ENCODE measurements around the gene CRHR2.
"Not testable (repeated sequence)": the region's sequence is repeated elsewhere in the genome, so short reads cannot be mapped to it uniquely, and the experiment has no call there.

CRHR2 gene

DNA sequence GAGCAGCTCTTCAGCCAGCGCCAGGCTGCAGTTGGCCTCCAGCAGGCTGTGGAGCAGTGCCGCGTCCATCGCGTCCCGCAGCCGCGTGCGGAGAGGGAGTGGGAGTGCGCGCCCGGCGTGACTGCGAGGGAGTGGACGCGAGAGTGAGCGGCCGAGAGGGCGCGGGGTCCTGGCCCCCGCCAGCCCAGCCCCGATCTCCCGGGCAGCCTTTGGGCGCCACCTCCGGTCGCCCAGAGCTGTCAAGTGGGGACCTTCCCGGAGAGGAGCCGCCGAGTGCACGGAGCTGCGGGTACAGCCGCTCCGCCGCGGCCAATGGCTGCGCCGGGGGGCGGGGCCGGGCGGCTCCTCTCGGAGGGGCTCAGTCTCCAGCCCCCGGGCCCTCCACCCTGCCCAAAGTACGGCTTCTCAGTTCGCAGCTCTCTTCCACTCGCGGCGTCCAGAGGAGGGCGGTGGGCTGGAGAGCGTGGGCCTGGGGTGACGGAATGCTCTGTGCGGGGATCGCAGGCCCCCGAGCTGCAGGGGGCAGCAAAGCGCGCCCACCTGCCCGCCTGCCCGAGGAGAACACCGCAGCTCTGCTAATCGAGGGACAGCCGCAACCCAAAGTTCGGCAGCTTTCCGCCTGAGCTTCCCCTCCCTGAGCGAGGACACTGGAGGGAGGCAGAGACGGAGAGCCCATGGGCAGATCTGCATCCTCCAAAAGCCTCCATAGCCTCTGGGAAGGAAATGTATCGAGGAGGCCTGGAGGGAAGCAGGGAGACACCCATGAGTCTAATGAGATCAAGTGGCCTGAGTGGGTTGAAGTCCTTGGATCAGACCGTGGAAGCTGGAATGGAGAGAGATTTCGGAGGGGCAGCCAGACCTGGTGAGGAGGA lies at the start of gene CRHR2:
Gene CRHR2, minus strand, starts transcription at position 245 of the 872 bp plus-strand sequence. Its CDS starts 176 bp downstream, at position 69.
- DNase-seq = peak; percentile 69

DNA sequence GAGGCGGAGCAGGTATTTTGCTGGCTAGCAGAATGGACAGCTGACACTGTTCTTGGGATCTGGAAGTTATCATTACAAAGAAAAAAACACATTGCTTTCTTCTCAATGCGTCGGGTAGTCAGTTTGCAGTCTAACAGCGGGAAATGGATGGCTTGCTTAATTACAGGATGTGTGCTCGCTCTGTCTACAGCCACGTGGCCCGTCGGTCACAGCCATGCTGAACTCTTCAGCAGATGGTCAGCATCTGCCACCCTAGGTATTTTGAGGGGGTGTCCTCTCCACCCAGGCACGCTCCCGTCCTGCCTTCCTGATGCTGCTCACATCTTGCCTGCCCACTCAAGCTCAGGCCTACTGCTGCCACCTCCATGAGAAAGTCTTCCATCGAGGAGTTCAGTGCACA lies 49.3 kb upstream of the CRHR2 start:
- DNase-seq = no peak

DNA sequence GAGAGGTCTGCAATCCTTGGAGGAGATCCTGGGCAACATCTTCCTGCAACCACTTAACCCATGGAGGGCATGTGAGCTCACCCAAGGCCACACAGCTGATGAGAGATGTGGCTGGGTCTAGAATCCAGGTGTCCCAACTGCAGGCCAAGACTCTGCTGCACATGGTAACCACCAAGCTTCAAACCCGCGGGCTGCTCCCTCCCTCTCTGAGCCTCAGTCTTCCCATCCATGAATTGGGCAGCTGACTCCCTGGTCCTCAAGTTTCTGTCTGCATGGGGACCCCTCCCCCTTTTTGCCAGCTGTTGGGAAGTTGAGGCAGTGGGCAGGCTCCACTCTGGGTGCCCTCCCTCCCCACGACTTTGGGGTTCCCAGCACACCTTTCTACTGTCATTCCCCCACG lies 48.7 kb upstream of the CRHR2 start:
- DNase-seq = no peak

DNA sequence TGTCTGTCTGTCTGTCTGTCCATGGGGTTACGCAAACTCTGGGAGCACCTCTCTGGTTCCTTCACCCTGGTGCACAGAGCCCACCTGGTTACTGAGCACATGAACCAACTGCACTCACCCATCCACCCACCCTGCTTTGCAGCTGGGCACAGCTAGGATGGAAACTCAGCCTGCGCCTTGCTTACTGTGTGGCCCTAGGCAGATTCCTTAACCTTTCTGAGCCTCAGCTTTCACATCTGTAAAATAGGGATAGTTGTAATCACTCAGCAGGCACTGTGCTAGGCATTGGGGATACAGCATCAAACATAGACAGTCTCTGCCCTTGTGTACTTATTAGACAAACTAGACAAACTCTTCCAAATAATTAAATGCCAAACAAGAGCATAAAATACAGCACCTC lies 47.8 kb upstream of the CRHR2 start:
- no peak for DNase-seq

DNA sequence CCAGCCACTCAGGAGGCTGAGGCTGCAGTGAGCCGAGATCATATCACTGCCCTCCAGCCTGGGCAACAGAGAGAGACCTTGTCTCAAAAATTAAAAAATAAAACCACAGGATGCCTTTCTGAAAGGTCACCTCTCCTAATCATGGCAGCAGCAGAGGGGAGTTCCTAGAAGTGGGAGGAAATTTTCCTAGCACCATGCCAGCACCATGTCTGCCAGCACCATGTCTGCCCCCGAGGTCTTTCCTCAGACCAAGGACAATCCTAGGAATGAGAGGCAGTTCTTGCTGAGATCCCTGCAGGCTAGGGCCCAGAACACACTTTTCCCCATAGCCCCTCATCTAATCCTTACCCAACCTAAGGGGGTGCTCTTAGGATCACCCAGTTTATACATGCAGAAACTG lies 47.4 kb upstream of the CRHR2 start:
- DNase-seq = no peak

DNA sequence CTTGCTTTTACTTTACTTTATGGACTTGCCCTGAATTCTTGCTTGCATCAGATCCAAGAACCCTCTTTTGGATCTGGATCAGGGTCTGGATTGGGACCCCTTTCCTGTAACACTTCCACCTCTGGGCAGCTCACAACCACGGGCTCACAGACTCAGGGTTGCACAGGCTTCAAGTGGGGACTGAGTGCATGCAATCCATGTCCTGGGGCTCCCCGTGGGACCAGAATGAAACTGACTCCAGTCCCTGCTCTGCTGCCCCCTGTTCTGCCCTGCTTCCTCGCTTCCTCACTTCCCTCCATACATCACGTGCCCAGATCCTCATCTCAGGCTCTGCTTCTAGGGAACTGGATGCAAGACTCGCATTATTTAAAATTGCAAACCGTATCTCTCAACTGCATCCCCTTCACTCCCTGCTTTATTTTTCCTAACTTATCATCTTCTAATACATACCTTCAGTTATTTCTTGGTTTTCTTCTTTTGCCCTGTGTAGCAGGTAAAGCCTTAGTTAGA lies 46.4 kb upstream of the CRHR2 start:
- DNase-seq = no peak

DNA sequence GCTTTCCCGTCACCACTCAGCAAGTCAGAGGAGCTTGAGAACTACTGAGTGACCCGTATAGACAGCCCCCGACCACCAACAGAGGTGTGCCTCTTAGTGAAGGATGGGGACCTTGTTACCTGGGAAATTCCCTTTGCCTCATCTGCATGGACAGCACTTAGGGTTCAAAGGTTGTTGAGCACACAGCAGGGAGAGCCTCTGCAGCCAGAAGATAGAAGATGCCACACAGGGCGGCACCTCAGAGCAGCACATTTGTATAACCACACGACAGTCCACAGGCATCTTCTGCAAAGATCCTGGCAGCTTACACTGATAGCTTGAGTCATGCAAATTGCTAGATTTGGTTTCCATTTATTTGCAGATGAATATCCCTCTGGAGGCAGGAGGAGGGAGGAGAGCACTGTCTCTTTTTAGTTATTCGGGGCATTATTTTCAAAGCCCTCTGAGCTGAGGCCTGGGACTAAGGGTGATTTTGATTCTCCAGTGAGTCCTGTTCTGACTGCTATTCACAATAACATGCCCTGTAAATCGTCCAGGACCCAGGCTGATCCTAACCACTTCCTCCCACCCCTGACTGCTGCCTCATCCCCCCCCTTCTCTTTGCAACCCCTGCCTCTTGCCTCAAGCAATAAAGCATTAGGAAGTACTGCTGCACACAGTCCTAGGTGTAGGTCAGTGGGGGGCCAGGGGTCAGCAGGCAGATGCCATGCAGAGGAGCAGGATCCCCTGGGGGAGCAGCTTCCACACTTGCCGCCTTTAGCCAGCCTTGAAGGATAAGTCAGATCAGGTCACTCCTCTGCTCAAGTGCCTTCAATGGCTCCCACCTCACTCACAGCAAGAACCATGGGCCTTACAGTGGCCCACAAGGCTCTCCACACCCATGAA lies 45.0 kb upstream of the CRHR2 start:
- DNase-seq = no peak

DNA sequence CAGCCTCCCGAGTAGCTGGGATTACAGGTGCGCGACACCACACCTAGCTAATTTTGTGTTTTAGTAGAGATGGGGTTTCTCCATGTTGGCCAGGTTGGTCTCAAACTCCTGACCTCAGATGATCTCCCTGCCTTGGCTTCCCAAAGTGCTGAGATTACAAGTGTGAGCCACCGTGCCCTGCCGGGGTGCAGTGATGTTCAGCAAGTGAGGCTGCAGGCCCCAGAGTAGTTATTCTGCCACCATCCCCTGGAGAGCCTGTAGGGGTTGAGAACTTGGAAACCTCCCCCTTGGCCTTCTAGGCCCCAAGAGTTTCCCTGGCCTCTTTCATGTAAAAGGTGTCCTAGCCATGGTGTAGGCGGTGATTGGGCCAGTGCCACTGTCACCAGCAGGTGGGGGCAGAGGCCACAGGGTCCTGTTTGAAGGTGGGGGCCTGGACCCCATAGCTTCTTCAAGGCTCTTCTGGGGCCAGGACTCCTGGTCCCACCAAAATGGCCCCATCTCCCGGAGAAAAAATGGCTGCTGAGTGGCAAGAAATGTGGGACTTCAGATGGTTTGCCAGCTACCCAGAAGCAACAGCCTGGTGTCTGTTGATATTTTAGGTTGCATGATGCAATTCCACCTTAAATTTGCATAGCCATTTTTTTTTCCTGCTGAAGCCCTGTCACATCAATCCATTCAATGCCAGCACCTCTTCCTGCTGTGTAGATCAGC lies 44.2 kb upstream of the CRHR2 start:
- DNase-seq = no peak

DNA sequence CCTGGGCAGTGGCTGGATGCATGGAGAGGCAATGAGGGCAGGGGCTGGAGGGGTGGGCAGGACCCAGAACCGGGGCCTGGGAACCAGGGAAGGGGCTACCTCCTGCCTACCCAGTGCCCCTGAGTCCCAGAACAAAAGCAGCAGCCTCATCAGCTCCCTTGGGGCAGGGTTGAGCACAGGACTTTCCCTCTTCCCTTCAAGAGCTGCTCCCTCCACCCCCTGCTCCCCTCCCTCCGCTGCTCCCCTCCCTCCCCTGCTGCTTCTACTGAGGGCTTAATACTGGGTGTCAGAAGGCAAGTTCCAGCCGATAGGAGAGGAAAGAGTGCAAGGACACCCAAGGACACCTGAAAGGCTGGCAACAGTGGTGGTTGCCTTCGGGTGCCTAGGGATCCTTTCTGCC lies 41.5 kb upstream of the CRHR2 start:
- DNase-seq = no peak

DNA sequence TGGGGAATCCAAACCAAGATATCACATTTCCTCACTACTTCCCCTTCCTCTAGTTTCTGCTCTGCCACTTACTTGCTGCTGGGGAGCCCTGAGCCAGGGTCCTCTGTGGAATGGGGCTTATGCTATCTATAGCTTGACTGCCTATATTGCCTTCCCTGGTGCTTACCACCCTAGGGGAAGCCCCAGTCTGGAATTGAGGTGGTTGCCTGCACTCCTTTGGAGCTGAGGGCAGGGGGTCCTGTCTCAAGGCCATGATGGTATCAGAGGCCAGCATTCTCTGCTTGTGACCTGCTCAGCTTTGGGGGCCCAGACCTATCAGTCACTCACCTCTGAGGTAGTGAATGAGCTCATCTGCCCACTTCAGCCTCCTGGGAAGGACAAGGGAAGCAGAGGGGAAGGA lies 40.4 kb upstream of the CRHR2 start:
- no peak for DNase-seq

DNA sequence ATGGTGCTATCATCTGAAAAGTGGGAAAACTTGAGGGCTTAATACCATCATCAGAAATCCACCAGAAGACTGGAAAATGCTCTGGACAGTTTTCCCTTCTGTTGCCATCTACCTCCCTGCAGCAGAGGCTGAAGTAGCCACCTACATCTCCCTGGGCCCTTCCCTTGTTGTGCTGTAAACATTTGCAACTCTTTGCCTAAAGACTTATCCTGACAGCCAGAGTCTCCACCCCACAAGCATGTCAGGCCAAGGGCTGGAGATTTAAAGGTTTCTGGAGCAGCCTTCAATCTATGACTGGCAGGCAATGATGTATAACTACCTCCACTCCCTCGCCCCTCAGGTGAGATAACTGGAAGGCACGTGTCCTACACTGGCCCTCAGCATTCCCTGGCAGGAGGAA lies 39.9 kb upstream of the CRHR2 start:
- DNase-seq = no peak

DNA sequence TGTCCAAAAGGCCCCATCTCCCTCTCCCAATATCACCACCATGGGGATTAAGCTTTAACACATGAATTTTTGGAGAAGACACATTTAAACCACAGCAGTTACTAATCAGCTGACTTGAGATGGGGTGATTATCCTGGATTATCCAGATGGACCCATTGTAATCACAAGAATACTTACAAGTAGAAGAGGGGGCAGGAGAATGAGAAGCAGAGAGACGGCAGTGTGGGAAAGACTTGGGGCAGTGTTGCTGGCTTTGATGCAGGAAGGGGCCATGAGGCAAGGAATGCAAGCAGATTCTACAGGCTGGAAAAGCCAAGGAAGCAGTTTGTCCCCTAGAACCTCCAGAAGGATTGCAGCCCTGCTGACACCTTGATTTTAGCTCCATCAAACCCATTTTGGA lies 39.0 kb upstream of the CRHR2 start:
- no peak for DNase-seq

DNA sequence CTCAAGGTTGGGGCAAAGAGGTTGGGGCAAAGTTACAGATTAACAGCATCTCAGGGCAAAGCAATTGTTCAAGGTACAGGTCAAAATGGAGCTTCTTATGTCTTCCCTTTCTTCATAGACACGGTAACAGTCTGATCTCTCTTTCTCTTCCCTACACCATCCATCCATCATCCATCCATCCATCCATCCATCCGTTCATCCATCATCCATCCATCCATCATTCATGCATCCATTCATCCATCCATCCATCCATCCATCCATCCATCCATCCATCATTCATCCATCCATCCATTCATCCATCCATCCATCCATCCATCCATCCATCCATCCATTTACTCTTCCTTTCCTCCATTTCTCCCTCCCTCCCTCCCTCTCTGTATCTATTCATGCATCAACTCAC lies 37.2 kb upstream of the CRHR2 start:
- DNase-seq = not testable (repeated sequence)

DNA sequence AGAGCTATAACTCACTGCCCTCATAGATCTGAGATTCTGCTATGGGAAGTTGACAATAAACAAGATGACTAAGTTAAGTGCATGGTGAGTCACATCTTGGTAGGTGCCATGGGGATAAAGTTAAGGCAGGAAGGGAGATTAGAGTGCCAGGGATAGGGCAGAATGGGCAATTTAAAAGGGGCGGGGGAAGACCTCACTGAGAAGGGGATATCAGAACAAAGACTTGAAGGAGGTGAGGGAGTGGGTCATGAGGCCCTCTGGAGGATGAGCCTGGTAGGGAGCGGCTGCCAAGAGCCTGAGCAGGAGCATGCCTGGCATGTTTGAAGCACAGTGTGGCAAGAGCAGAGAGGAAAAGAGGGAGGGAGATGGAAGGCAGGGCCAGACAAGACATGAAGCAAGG lies 34.9 kb upstream of the CRHR2 start:
- DNase-seq = no peak

DNA sequence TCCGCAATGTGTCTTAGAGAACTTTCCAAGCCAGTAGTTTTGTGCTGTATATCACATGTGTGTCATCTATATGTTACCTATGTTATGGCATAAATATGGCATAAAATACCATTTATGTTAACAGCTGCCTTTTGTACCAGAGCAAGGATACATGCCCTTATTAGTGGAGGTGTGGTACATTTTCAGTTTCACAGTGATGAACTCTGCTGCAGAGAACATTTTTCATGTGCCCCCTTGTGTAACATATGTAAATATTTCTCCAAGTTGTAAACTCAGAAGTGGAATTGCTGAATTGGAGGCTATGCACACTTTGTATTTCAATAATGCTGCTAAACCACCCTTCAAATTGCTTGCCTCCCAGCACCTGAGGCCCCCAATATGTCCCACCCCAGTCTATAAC lies 31.9 kb upstream of the CRHR2 start:
- DNase-seq = no peak

DNA sequence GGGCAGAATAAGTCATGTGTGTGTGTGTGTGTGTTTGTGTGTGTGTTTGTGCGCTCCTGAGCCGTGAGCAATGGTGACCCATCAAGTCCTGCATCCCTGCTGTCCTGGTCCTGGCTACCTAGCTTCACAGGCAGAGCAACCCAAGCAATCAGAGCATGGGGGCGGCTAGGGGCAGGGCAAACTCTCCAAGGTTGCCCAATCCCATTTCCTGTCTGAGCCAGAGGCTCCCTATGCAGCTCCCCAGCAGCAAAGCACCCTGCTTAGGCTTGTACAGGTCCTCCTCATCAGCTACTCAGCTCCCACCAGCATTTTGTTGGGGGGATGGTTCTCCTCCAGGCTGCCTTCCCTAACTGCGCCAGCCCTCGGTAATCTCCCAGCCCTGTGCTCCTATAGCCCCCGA lies 31.1 kb upstream of the CRHR2 start:
- no peak for DNase-seq

DNA sequence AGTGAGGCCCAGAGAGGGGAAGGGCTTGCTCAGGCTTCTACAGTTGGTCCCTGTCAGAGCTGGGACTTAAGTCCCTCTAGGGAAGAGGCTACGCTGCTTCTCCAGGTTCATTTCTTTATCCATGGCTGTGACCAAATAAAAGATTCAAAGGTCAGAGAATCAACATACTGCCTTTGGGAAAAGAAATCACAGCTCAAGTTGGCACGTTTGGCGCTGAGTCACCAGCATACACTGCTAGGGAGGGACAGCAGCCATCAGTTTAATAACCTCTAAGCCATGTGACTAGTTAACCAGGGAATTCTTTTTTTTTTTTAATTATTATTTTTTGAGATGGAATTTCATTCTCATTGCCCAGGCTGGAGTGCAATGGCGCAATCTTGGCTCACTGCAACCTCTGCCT lies 28.4 kb upstream of the CRHR2 start:
- DNase-seq = no peak

DNA sequence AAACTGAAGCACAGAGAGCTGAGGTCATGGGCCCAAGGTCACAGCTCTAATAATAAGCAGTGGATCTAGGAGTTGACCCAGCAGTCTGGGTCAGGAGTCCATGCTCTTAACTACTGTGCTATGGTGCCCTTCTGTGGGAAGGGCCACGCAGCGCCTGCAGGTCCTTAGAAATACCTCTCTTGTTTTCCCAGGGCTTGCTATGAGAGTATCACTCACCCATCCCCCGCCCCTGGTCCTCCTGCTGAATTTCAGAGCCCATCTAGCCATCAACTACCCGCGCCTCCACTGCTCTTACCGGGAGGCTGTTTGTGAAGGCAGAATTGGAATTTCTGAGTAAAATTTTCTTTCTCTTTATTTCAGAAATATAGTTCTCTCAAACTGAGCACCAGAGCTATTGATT lies 27.3 kb upstream of the CRHR2 start:
- DNase-seq = no peak

DNA sequence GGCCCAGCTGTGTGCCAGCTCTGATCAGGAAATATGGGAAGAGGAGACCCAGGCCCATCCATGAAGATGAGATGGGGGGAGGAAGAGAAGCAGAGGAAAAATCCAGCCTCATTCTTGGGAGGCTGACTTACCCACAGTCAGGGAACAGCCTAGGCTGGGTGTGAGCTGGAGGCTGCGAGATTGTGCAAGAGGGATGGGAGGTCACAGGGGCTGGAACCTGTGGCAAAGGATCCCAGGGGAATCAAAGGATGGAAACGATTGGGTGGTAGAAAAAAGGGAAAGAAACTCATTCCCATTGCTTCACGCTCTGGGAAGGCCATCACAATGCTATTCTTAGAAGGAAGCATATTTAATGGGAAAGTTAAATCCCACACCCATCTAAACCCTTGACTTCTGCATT lies 26.7 kb upstream of the CRHR2 start:
- no peak for DNase-seq

DNA sequence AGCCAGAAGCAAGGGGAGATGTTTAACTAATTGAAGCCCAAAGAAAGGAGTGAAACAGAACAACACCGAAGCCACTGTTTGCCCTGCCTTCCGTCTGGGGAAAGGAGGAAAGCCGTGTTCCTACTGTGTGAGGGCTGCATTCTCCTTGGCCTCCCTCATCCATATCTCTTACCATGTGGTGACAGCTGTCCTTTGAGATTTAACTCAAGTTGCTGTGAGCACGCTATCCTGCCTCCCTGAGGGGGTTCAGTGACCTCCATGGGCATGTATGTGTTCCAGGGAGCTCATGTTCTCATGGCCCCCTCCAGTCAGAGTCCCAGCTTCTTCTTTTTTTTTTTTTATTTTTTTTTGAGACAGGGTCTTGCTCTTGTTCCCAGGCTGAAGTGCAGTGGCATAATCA lies 26.2 kb upstream of the CRHR2 start:
- no peak for DNase-seq

DNA sequence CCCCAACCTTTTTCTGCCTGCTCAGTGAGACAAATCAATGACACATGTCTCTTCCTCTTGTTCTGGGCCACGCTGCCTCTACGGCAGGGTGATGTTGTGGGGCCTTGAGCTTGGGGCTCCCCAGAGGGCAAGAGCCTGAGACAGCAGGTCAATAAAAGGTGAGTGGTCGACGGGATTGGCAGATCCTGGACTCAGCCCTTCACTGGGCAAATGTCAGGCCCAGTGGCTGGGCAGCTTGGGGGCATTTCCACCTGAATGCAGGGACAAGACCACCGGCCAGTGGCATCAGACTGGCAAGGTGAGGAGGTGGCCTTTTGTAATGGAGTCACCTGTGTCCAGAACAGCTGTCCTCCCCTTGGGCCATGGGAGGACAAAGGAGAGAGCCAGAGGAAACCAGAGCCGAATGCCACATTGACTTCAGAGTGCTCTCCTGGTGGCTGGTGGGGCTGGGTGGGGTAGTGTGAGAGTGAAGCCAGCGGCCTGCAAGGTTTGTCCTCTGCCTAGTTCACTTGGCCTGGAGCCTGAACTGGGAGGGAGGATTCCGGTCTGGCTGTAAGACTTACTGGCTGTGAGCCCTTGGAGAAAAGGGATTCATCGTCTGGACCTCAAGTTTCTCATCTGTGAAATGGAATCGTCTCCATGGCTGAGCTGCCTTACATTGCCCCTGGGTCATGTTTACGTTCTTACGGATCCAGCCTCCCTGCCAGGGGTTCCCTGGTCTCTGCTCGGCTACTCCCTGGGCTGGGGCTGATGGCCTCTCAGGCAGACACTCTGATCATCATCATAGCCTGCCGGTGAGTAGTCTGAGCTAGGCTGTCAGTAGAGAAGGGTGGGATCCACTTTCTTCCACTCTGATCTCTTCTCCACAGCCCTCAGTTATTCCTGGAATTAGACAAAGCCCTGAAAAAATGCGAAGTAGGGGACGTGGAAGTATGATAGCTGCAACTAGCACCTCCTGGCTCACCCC lies 25.4 kb upstream of the CRHR2 start:
- no peak for DNase-seq

DNA sequence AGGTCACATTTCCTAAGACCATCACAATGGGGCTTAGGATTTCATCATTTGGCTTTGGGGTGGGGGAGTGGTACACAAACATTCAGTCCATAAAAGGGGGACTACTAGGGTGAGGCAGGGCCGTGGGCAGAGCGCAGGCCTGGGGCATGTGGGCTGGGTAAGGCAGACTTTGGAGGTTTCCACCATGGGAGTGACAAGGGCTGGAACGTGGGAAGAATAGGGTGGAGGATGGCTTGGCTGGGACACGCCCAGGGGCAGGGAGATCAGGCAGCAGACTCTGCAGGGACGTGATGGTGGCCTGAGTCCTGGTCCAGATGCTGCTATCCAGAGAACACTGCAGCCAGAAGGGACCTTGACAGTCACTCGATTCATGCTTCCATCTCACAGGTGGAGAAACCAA lies 24.7 kb upstream of the CRHR2 start:
- no peak for DNase-seq
